ENCODE data around the gene TBC1D20. TPM values are rescaled to one million over a fixed set of nuclear protein-coding genes. Genes with fewer than 3 reads are reported as not detected.
"Not testable (repeated sequence)": the region's sequence is repeated elsewhere in the genome, so short reads cannot be mapped to it uniquely, and the experiment has no call there.

The TBC1D20 gene
- total and polyA plus RNA-seq, 2 experiments from 2014 or later = 4.8 to 15.0 TPM

GRCh38 chr20:393296-393695 lies 69.0 kb downstream of the TBC1D20 start:
- not testable (repeated sequence) for H3K27me3 Mint-ChIP-seq (ENCODE audit: insufficient read depth, low read depth, poor library complexity); H3K27me3 ChIP-seq (ENCODE audit: insufficient read depth); H3K9me2 ChIP-seq (ENCODE audit: insufficient read depth); ATAC-seq; H3K4me1 ChIP-seq (ENCODE audit: insufficient read depth); H3F3A ChIP-seq (replicated peaks; ENCODE audit: low read depth); H3K4me1 Mint-ChIP-seq; H3K27ac ChIP-seq (ENCODE audit: low read depth); H3K79me2 ChIP-seq (replicated peaks; ENCODE audit: insufficient read depth); H3K9me3 Mint-ChIP-seq; H4K20me1 ChIP-seq (replicated peaks; ENCODE audit: insufficient read depth); DNase-seq (ENCODE audit: low spot score); H3K36me3 ChIP-seq (ENCODE audit: insufficient read depth); H3K4me3 Mint-ChIP-seq; H3K4me2 ChIP-seq; H2AFZ ChIP-seq; H3K27ac Mint-ChIP-seq; H3K4me3 ChIP-seq
- peaks cover 59% of the 10 kb centered on the region for H3K36me3 Mint-ChIP-seq (ENCODE audit: low read depth)

- Histone ChIP-seq H4K20me1 (replicated peaks; ENCODE audit: insufficient read depth) (no peaks in the 10 kb centered on the region; the same call in 1 of the 2 replicates), H3K4me3 (no peak overlapping the region), H3F3A (replicated peaks; ENCODE audit: low read depth) (no peaks in the 10 kb centered on the region), H3K27ac (ENCODE audit: low read depth) (no peak overlapping the region), H3K4me2 (no peak overlapping the region), H3K36me3 (ENCODE audit: insufficient read depth) (no peaks in the 10 kb centered on the region; the same call in 1 of the 2 replicates), H2AFZ (no peak overlapping the region), H3K4me1 (ENCODE audit: insufficient read depth) (no peaks in the 10 kb centered on the region), H3K27me3 (ENCODE audit: insufficient read depth) (no peaks in the 10 kb centered on the region), H3K9me2 (ENCODE audit: insufficient read depth) (no peaks in the 10 kb centered on the region), H3K79me2 (replicated peaks; ENCODE audit: insufficient read depth) (no peaks in the 10 kb centered on the region)
- Mint-ChIP-seq H3K27ac (no peak overlapping the region), H3K36me3 (ENCODE audit: low read depth) (peaks cover 63% of the 10 kb centered on the region), H3K27me3 (ENCODE audit: insufficient read depth, low read depth, poor library complexity) (peaks cover 3% of the 10 kb centered on the region), H3K9me3 (no peaks in the 10 kb centered on the region), H3K4me1 (no peaks in the 10 kb centered on the region), H3K4me3 (no peak overlapping the region)
- no peak for TF ChIP-seq POLR2AphosphoS5 (IDR thresholded peaks at IDR 0.05; ENCODE audit: low read depth)
- TF ChIP-seq CTCF (conservative IDR thresholded peaks at IDR 0.05; ENCODE audit: low read depth in 2 of 2) = no peak
- TF ChIP-seq ZNF114 (CRISPR knock-in tag; IDR thresholded peaks at IDR 0.05) = no peak
- TF ChIP-seq NANOG (IDR thresholded peaks at IDR 0.05; ENCODE audit: borderline replicate concordance) = no peak
- TF ChIP-seq REST (IDR thresholded peaks at IDR 0.05; ENCODE audit: unreplicated experiment) = no peak
- TF ChIP-seq STAT1 (IDR thresholded peaks at IDR 0.05; ENCODE audit: unreplicated experiment) = no peak
- no peak for TF ChIP-seq CREB1 (CRISPR knock-in tag; IDR thresholded peaks at IDR 0.05; ENCODE audit: low read depth)
- TF ChIP-seq EZH2phosphoT487 (IDR thresholded peaks at IDR 0.05; ENCODE audit: unreplicated experiment) = no peak
- DNase-seq (ENCODE audit: low spot score) (no peak), ATAC-seq (no peak)
These were observed 71.2 kb downstream of the TBC1D20 start for GRCh38 chr20:391041-391711.

All from GM23338 (cell line).